Measurements from ENCODE around the gene PTCH2.
"Not testable (repeated sequence)": the region's sequence is repeated elsewhere in the genome, so short reads cannot be mapped to it uniquely, and the experiment has no call there.

Gene PTCH2

DNA sequence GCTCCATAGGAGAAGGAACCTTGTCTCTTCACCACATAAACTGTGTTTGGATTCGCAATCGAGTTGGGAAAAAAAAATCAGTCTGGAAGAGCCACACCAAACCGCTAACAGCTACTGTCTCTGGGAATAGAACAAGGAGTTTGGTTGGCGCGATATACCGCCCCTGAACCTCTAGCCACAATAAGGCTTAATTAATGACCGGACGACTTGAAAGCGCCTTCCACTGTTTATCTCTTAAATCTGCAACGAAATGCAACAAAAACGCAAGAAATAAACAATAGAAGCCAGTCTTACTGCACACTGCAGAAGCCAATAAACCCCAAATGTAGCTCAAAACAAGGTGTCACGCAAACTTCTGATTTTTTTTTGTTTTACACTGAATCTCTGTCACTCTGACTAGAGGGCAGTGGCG is 23.9 kb downstream of the PTCH2 start:
- no peak for DNase-seq

DNA sequence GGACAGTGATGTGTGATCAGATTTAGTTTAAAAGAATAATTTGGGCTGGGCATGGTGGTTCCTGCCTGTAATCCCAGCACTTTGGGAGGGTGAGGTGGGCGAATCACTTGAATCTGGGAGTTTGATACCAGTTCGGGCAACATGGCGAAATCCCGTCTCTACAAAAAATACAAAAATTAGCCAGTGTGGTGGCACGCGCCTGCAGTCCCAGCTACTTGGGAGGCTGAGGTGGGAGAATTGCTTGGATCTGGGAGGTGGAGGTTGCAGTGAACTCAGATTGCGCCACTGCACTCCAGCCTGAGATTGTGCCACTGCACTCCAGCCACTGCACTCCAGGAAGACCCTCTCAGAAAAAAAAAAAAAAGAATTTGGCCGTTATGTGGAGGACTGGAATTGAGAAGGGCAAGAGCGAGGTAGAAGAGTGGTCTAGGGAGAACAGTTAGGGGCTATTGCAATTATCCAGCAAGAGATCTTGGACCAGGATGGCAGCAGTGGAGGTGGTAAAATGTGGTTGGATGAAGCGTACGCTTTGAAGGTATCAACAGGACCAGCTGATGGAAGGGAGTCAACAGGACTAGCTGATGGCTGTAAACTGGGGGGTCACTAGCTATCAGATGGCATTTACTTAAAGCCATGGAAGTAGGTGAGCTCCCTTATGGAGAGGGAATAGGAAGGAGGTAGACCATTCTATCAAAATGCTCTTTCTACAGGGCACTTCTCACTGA is 25.1 kb downstream of the PTCH2 start:
- DNase-seq, result no peak

DNA sequence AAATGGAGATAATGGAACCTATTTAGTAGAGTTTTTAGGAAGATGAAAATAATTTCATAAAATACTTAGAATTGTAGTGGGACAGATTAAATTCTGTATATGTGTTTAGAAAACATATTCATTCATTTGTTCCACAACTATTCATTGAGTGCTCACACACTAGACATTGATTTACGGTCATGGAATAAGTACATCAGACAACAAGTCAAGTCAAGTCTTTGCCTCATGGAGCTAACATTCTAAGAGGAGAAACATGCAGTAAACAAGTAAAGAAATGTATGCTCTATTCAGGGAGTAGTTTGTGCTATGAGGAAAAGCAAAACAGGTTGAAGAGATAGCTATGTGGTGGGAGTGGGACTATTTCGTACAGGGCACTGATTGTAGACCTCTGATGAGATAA is 25.7 kb downstream of the PTCH2 start:
- no peak for DNase-seq

GRCh38 chr1:44815926-44816325 is 27.1 kb downstream of the PTCH2 start:
- not testable (repeated sequence) for DNase-seq

DNA sequence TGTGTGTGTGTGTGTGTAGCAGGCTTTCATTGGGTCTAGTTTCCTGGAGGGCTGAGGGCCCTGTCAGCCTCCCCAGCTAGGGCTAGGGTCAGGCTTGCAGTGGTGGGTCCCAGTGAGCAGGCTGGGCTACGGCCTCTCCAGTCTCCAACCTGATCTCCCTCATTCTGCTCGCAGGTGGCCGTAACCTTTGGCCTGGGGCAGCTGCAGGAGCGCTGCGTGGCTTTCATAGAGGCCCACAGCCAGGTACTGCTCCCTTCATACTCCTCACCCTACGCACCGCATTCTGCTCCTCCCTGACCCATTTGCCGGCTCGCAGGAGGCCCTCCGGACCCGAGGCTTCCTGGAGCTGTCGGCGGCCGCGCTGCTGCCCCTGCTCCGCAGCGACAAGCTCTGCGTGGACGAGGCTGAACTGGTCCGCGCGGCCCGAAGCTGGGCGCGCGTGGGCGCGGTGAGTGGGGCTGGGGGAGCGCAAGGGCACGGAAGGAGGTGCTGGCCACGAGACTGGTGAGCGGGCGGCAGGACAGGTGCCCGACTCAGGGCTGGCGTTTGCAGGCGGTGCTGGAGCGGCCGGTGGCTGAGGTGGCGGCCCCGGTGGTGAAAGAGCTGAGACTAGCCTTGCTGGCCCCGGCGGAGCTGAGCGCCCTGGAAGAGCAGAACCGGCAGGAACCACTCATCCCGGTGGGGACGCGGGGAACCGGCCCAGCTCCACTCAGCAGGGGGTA is 30.1 kb downstream of the PTCH2 start:
- DNase-seq, result no peak

DNA sequence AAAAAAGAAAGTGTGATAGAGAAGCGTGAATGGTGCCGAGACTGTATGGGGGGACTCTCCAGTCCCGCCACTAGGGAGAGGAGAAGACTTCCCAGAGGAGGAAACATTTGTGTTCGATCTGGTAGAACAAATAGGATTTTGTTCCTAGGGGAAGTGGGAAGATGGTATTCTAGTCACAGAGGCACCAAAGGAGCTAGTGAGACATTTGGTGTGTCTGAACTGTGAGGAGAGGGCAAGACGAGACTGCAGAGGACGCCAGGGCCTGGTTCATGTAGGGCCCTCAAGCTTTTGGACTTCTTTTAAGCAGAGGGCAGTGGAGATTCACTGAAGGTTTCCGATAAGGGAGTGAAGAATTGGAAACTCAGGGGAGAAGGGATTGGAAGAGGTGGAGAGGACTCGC is 31.8 kb downstream of the PTCH2 start:
- DNase-seq, result no peak

GRCh38 chr1:44810762-44811105 is 32.3 kb downstream of the PTCH2 start:
- DNase-seq, result not testable (repeated sequence)

DNA sequence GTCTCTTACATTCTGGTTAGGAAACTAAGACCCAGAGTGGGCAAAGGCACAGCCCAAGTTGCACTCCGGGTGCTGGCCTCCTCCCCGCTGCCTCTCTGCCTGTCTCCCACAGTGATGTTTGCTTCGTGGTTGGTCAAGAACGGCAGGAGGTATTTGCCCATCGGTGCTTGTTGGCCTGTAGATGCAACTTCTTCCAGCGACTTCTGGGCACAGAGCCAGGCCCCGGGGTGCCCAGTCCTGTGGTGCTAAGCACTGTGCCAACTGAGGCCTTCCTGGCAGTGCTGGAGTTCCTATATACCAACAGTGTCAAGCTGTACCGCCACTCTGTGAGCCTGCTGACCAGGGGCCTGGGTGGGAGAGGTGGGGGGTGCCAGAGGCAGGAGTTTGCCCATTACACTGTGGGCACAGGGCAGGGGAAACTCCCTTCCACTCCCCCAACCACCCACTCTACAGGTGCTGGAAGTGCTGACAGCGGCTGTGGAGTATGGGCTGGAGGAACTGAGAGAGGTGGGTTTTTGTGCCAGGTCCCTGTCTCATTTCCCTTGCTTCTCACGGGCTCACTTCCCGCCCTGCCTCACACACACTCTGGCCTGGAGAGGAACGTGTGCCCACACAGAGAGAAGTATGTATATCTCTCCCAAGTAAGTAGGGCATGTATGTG is 32.8 kb downstream of the PTCH2 start:
- DNase-seq, result peak; percentile 49

GRCh38 chr1:44808938-44809917 is 33.8 kb downstream of the PTCH2 start:
- peak; percentile 81 for DNase-seq

DNA sequence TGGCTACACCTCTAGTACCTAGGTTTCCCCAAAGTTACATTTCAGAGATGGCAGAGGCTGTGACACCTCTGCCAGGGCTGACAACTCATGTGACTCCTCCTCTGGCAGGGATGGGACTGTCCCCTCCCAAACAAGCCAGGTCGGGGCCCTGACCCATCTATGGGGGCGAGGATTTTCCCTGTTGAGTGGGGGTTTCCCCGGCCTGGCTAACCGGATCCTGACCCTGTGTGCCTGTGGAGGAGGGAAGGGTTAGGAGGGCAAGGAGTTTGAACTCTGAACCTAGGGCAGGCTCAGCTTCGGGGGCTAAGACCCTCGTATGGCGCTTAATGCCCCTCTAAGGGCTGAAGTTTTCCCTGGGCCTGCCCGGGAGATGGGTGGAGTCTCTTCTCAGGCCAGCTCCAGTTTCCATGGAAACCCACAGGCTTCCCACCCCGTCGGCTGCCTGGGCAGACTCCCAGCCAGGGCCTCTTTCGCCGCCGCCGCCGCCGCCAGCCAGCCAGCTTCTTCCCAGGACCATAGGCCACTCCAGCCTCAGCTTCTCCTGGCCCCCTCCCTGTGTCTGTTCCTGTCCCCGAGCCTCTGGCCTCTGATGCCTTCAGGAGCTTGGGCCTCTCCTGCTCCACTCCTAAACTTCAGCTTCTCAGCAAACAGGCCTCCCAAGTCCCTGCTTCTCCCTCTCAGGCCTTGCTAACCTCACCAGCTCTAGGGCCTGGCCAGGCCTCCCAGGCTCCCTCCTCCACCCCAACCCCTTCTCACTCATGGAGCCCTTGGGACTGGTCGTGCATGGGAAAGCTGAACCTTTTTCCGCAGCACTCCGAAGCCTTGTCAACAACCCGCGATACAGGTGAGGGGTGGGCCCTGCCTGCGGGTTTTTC is 34.8 kb downstream of the PTCH2 start, which contains the start of gene BTBD19:
Gene BTBD19, plus strand, starts transcription at position 461 of the 875 bp plus-strand sequence. Its CDS starts 298 bp downstream, at position 759.
- DNase-seq, result peak; percentile 79

DNA sequence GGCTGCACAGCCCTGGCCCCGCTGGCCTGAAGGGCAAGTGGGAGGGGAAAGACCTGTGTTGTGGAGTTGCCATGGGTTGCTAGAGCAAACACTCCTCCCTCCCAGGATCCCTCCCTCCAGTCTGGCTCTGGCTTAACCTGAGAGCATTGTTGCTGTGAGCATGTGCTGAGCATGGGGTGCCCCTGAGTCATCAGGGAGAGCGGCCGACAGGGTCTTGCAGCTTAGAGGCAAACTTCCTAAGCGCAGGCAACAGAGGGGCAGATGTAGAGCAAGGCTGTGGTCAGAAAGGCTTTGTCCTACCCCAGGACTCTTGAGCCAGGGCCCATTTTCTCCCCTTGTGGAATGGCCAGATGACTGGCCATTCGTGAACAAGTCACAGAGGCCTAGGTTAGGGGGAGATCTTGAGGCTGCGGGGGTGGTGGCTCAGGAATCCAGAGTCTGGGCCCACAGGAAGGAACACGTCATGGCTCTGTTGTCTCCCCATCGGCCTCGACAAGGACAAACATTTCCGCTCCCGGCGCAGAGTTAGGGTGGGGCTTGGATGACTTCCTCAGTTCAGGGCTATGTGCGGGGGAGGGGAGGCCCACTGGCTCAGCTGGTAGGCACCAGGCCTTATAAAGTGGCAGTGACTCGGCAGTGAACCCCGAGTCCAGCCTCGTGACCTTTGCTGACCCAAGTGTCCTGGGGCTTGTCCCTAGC is 35.5 kb downstream of the PTCH2 start:
- peak; percentile 82 for DNase-seq

- no peak for DNase-seq
Observed at GRCh38 chr1:44806704-44807363, 36.2 kb downstream of the PTCH2 start, which contains the start of gene DYNLT4. TSS of gene DYNLT4 (minus strand) at chr1:44807351. CDS start at chr1:44806668, 683 bp downstream.

DNA sequence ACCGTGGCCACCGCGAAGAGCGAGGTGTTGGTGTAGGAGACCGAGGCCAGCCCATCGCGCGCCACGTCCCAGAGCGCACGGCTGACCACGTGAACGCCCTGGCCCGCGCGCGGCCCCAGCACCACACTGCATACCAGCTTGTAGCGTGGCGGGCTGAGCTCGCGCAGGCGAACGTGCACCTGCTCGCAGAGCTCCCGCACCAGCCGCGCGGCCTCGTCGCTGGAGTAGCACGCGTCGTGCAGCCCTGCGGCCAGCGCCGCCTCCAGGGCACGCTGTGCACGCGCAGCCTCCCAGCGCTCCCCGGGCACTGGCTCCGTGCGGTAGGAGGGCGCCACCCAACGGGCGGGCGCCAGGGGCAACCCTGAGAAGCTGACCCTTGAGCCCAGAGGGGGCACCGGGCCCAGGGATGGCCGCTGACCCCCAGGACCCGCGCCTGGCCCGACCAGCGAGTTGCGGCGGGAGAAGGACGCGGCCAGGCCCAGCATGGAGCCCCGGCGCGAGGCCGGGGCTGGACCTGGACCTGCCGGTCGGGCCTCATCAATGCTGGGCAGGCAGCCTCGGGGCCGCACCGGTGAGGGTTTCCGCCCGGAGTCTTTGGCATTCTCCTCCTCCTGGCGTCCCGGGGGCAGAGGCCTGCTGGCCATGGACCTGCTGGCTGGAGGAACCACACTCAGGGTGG is 36.9 kb downstream of the PTCH2 start:
- DNase-seq, result no peak

GRCh38 chr1:44805311-44806024 is 37.6 kb downstream of the PTCH2 start:
- no peak for DNase-seq

GRCh38 chr1:44803312-44804095 is 39.5 kb downstream of the PTCH2 start:
- peak; percentile 12 for DNase-seq

GRCh38 chr1:44803062-44803311 is 40.1 kb downstream of the PTCH2 start:
- no peak for DNase-seq

DNA sequence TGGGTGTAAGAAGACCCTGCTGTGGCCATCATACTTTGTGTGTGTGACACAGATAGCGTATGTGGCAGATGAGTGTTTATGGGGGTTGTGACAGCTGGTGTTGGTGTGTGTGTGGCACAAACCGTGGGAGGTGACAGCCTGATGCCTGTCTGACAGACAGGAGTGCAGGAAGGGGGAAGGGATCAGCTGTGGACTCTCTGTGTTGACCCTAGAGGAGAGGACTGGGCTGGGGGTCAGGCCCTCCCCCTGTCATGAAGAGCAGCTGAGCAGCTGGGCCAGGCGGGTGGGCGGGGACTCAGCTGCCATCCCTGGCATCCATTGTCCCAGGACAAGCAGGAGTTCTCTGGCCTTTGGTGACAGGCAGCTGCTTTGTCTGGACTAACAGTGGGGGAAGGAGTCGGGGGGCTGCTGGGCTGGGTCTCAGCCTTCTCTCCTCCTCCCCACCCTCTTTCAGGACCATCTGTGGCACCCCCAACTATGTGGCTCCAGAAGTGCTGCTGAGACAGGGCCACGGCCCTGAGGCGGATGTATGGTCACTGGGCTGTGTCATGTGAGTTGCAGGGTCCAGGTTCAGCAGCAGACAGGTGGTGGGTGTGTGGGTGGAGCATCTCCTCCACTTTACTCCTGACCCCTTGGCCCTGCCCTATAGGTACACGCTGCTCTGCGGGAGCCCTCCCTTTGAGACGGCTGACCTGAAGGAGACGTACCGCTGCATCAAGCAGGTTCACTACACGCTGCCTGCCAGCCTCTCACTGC is 40.6 kb downstream of the PTCH2 start:
- DNase-seq, result peak; percentile 25

Data from stimulated activated CD4-positive, alpha-beta T cell treated with anti-CD3 and anti-CD28 coated beads, Interleukin-4, amount 100 ng/mL, for 1 hour (primary cell).